Ovary (tissue), 3 donors: ENCODE measurements around the gene MOB1A.

Source experiments
- CTCF ChIP-seq, 3 donors: fragments of 450-650 bp in 2 of 3; fragments of 200-600 bp in 1 of 3; IDR thresholded peaks; one replicate each; pipeline versions ENCODE4 v1.5.1 to v1.8.0; 2016 to 2022; ENCODE audit warnings: antibody characterized with exemption in 3 of 3, mild to moderate bottlenecking in 1 of 3
- POLR2A ChIP-seq: fragments of 450-650 bp; IDR thresholded peaks from one replicate; pipeline ENCODE4 v1.6.1; 2017; ENCODE audit warnings: antibody characterized with exemption, mild to moderate bottlenecking, moderate library complexity
- donor health status: DM: no; HTN: no; CAD: no.

GRCh38 chr2:74201596-74201995 is 22.9 kb upstream of the MOB1A start:
- no peak for TF ChIP-seq POLR2A
- no peak for TF ChIP-seq CTCF (IDR thresholded peaks at IDR 0.05)
